NB4 (cell line): ENCODE results near the gene XPO5.

Source experiments
- DNase-seq: peaks from one replicate; pipeline ENCODE4 v3.0.0; 2010; ENCODE audit warnings: low read depth
- H3K4me3 ChIP-seq: one replicate; pipeline ENCODE4 v1.5.1; 2011; ENCODE audit warnings: mild to moderate bottlenecking, low read depth, low read length, moderate library complexity
- MYC ChIP-seq: IDR thresholded peaks from 2 replicates; pipeline ENCODE4 v1.6.1; 2011; ENCODE audit warnings: low read depth, low read length
- POLR2A ChIP-seq: IDR thresholded peaks from 2 replicates; pipeline ENCODE4 v1.6.1; 2011; ENCODE audit warnings: mild to moderate bottlenecking; ENCODE audit not compliant: insufficient read length; ENCODE audit errors: extremely low read depth
- TF ChIP-seq, protein P1 (sequence below): IDR thresholded peaks from one replicate; pipeline ENCODE4 v1.5.1; 2012; ENCODE audit warnings: low read depth, low read length
- TF ChIP-seq, protein P2 (sequence below): IDR thresholded peaks from 2 replicates; pipeline ENCODE4 v1.6.1; 2011; ENCODE audit warnings: low read depth, low read length

Gene XPO5

DNA sequence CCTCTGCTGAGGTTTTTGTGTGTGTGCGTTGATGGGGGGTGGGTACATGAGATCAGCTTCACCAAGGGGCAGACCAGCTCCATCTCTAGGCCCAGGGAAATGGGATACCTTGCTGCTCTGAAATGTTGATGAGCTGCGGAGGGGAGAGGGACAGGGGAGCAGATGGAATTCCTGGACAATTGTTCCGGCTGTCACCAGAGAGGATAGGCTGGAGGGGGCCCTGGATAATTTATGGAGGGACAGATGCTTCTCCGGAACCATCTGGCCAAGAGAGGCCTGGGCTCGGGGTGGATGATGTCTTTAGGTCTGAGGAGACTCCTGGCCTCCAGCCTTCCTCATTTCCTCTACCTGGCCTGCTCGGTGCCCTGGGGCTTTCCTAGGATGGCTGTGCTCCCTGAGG is 100.3 kb downstream of the XPO5 start:
- no peak overlapping the region for H3K4me3 ChIP-seq
- DNase-seq: no peak
- TF ChIP-seq, protein P1, sequence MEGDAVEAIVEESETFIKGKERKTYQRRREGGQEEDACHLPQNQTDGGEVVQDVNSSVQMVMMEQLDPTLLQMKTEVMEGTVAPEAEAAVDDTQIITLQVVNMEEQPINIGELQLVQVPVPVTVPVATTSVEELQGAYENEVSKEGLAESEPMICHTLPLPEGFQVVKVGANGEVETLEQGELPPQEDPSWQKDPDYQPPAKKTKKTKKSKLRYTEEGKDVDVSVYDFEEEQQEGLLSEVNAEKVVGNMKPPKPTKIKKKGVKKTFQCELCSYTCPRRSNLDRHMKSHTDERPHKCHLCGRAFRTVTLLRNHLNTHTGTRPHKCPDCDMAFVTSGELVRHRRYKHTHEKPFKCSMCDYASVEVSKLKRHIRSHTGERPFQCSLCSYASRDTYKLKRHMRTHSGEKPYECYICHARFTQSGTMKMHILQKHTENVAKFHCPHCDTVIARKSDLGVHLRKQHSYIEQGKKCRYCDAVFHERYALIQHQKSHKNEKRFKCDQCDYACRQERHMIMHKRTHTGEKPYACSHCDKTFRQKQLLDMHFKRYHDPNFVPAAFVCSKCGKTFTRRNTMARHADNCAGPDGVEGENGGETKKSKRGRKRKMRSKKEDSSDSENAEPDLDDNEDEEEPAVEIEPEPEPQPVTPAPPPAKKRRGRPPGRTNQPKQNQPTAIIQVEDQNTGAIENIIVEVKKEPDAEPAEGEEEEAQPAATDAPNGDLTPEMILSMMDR: no peak
- TF ChIP-seq, protein P2, sequence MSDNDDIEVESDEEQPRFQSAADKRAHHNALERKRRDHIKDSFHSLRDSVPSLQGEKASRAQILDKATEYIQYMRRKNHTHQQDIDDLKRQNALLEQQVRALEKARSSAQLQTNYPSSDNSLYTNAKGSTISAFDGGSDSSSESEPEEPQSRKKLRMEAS: no peak
- TF ChIP-seq MYC (no peak), POLR2A (no peak)

DNA sequence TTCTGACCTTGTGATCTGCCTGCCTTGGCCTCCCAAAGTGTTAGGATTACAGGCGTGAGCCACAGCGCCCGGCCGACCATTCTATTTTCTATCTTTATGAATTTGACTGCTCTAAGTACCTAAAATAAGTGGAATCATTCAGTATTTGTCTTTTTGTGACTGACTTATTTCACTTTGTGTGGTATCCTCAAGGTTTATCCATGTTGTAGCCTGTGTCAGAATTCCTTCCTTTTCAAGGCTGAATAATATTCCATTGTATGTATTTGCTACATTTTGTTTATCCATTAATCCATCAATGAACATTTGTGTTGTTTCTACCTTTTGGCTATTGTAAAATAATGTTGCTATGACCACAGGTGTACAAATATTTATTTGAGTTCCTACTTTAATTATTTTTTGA is 103.3 kb downstream of the XPO5 start:
- no peak for DNase-seq
- TF ChIP-seq, protein P1: no peak
- TF ChIP-seq MYC: no peak
- TF ChIP-seq, protein P2: no peak
- no peak for TF ChIP-seq POLR2A
- no peak overlapping the region for H3K4me3 ChIP-seq
